Spleen (tissue), 7 donors: ENCODE results near the gene SNAPC5.
A peak's percentile ranks its signal among the peaks of the same experiment; 100 is the strongest.

Experiments used
- POLR2A ChIP-seq, 3 donors: fragments of 450-650 bp; IDR thresholded peaks; one replicate each; pipeline ENCODE4 v1.5.1; 2017; ENCODE audit warnings: antibody characterized with exemption in 3 of 3, mild to moderate bottlenecking in 1 of 3
- POLR2AphosphoS5 ChIP-seq, 3 donors: sonication (generic); formaldehyde crosslinking; IDR thresholded peaks; one replicate each; pipeline ENCODE4 v1.5.1; 2017; ENCODE audit warnings: antibody characterized with exemption in 3 of 3
- TF ChIP-seq, protein P1 (sequence below), 11 experiments: fragments of 200-600 bp in 7 of 11; fragments of 450-650 bp in 4 of 11; sonication (generic) in 4 of 11; IDR thresholded peaks in 8 of 11; conservative IDR thresholded peaks in 3 of 11; 1 replicate in 7 of 11; 2 replicates in 4 of 11; pipeline versions ENCODE4 v1.4.0 to v1.8.0; 2016 to 2021; ENCODE audit warnings: antibody characterized with exemption in 11 of 11, inconsistent platforms in 4 of 11, mild to moderate bottlenecking in 1 of 11
- donor health status: DM: no; HTN: no; CAD: no; lungs with moderate emphysema.
- donor health status: DM: no; HTN: no; CAD: no.
- donor health status: DM: no; HTN: no; CAD: no.

DNA sequence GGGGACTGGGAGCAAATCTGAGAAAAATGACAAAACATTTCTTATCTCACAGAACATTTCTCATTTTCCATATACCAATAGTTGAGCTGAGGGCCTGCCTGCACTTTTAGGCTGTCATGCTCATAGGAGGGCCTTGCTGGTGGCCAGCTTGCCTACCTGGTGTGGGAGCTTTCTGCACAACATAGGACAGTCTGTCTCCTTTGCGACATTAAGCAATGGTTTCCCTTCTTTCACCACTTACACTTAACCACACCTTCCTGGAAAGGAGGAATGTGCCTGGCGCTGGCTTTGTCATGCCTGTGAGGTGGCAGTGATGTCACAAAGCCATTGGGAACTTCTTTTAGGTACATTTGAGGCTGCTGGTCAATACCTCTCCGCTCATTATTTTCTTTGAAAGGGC is 5.7 kb downstream of the SNAPC5 start:
- TF ChIP-seq, protein P1, sequence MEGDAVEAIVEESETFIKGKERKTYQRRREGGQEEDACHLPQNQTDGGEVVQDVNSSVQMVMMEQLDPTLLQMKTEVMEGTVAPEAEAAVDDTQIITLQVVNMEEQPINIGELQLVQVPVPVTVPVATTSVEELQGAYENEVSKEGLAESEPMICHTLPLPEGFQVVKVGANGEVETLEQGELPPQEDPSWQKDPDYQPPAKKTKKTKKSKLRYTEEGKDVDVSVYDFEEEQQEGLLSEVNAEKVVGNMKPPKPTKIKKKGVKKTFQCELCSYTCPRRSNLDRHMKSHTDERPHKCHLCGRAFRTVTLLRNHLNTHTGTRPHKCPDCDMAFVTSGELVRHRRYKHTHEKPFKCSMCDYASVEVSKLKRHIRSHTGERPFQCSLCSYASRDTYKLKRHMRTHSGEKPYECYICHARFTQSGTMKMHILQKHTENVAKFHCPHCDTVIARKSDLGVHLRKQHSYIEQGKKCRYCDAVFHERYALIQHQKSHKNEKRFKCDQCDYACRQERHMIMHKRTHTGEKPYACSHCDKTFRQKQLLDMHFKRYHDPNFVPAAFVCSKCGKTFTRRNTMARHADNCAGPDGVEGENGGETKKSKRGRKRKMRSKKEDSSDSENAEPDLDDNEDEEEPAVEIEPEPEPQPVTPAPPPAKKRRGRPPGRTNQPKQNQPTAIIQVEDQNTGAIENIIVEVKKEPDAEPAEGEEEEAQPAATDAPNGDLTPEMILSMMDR (IDR thresholded peaks at IDR 0.05 in 8 of 11, conservative IDR thresholded peaks at IDR 0.05 in 3 of 11), result no peak
- TF ChIP-seq POLR2A (IDR thresholded peaks at IDR 0.05) (no peak), POLR2AphosphoS5 (IDR thresholded peaks at IDR 0.05) (peak in 1 of 3 donors; percentile 38)
